Mesothelial cell of epicardium (in vitro differentiated cells): ENCODE data around the gene SLIT3. TPM values are rescaled to one million over a fixed set of nuclear protein-coding genes. Genes with fewer than 3 reads are reported as not detected.

Experiments
- DNase-seq, 2 experiments: peaks; one replicate each; pipeline ENCODE4 v3.0.0; 2021; ENCODE audit warnings: low spot score in 2 of 2; ENCODE audit not compliant: unreplicated experiment in 2 of 2
- H3K27ac Mint-ChIP-seq: 2 replicates; pipeline ENCODE4 v1.8.0; 2021; ENCODE audit warnings: mixed read lengths
- H3K27me3 Mint-ChIP-seq: 2 replicates; pipeline ENCODE4 v1.8.0; 2021; ENCODE audit warnings: low read depth, mixed read lengths
- H3K36me3 Mint-ChIP-seq: 2 replicates; pipeline ENCODE4 v1.8.0; 2021; ENCODE audit warnings: mixed read lengths
- H3K4me1 Mint-ChIP-seq: 2 replicates; pipeline ENCODE4 v1.8.0; 2021; ENCODE audit warnings: mixed read lengths
- H3K4me3 Mint-ChIP-seq: 2 replicates; pipeline ENCODE4 v1.8.0; 2021; ENCODE audit warnings: mild to moderate bottlenecking, moderate library complexity, mixed read lengths
- H3K9me3 Mint-ChIP-seq: 2 replicates; pipeline ENCODE4 v1.8.0; 2021; ENCODE audit warnings: mixed read lengths
- CTCF ChIP-seq: fragments of 200-600 bp; sonication (generic); IDR thresholded peaks from one replicate; pipeline ENCODE4 v1.5.0; 2021; ENCODE audit warnings: antibody characterized with exemption; ENCODE audit not compliant: unreplicated experiment
- total RNA-seq: library from RNA; stranded (reverse); gene quantifications from 3 replicates; pipeline ENCODE4 v1.2.1, GENCODE V29; 2021

Gene SLIT3
- total RNA-seq, 1 donor from 2014 or later: 65.1 TPM

- no peak for DNase-seq
- TF ChIP-seq CTCF: no peak
- H3K4me1 Mint-ChIP-seq: peaks cover 53% of the 10 kb centered on the region
- no peak overlapping the region for H3K4me3 Mint-ChIP-seq
- no peaks in the 10 kb centered on the region for H3K36me3 Mint-ChIP-seq
- peak overlapping the region; percentile 8 for H3K27ac Mint-ChIP-seq
- H3K9me3 Mint-ChIP-seq: no peaks in the 10 kb centered on the region
- no peaks in the 10 kb centered on the region for H3K27me3 Mint-ChIP-seq
Measured at GRCh38 chr5:169001394-169001793, 299.5 kb downstream of the SLIT3 start.

GRCh38 chr5:168995024-168995423, 305.9 kb downstream of the SLIT3 start:
- H3K36me3 Mint-ChIP-seq: no peaks in the 10 kb centered on the region
- H3K4me3 Mint-ChIP-seq: no peak overlapping the region
- H3K27ac Mint-ChIP-seq: no peak overlapping the region
- H3K27me3 Mint-ChIP-seq: peaks cover 6% of the 10 kb centered on the region
- peaks cover 13% of the 10 kb centered on the region for H3K4me1 Mint-ChIP-seq
- TF ChIP-seq CTCF: no peak
- no peak for DNase-seq
- no peaks in the 10 kb centered on the region for H3K9me3 Mint-ChIP-seq

- DNase-seq: no peak
- Mint-ChIP-seq H3K4me3 (no peak overlapping the region), H3K4me1 (peaks cover 17% of the 10 kb centered on the region), H3K27ac (peak overlapping the region; percentile 34), H3K36me3 (no peaks in the 10 kb centered on the region), H3K9me3 (no peaks in the 10 kb centered on the region), H3K27me3 (peaks cover 28% of the 10 kb centered on the region)
- peak; percentile 40 for TF ChIP-seq CTCF
Measured at GRCh38 chr5:168992687-168993086, 308.3 kb downstream of the SLIT3 start.

- no peak for TF ChIP-seq CTCF
- H3K9me3 Mint-ChIP-seq: no peaks in the 10 kb centered on the region
- peak overlapping the region; percentile 85 for H3K27ac Mint-ChIP-seq
- peaks cover 32% of the 10 kb centered on the region for H3K27me3 Mint-ChIP-seq
- H3K4me3 Mint-ChIP-seq: no peak overlapping the region
- no peak for DNase-seq
- peaks cover 23% of the 10 kb centered on the region for H3K4me1 Mint-ChIP-seq
- no peaks in the 10 kb centered on the region for H3K36me3 Mint-ChIP-seq
Measured at GRCh38 chr5:168992016-168992415, 308.9 kb downstream of the SLIT3 start.

- H3K27me3 Mint-ChIP-seq: peaks cover 36% of the 10 kb centered on the region
- H3K4me1 Mint-ChIP-seq: peaks cover 24% of the 10 kb centered on the region
- H3K9me3 Mint-ChIP-seq: no peaks in the 10 kb centered on the region
- H3K27ac Mint-ChIP-seq: peak overlapping the region; percentile 32
- DNase-seq: no peak
- H3K4me3 Mint-ChIP-seq: no peak overlapping the region
- no peak for TF ChIP-seq CTCF
- H3K36me3 Mint-ChIP-seq: no peaks in the 10 kb centered on the region
Measured at GRCh38 chr5:168991311-168991710, 309.6 kb downstream of the SLIT3 start.

GRCh38 chr5:168990679-168991078, 310.3 kb downstream of the SLIT3 start:
- DNase-seq: no peak
- H3K27ac Mint-ChIP-seq: no peak overlapping the region
- H3K4me3 Mint-ChIP-seq: no peak overlapping the region
- H3K4me1 Mint-ChIP-seq: peaks cover 24% of the 10 kb centered on the region
- no peaks in the 10 kb centered on the region for H3K9me3 Mint-ChIP-seq
- no peaks in the 10 kb centered on the region for H3K36me3 Mint-ChIP-seq
- no peak for TF ChIP-seq CTCF
- H3K27me3 Mint-ChIP-seq: peaks cover 39% of the 10 kb centered on the region
